ENCODE results near the gene PRDX1.
"Not testable (repeated sequence)": the region's sequence is repeated elsewhere in the genome, so short reads cannot be mapped to it uniquely, and the experiment has no call there.

PRDX1 gene

GRCh38 chr1:45545553-45546310 lies 24.0 kb upstream of the PRDX1 start:
- Histone ChIP-seq H3K36me3 (ENCODE audit: insufficient read depth, low read length) (no peaks in the 10 kb centered on the region), H3K9me3 (ENCODE audit: control insufficient read depth, insufficient read depth, low read length) (no peaks in the 10 kb centered on the region), H3K9ac (ENCODE audit: low read depth, low read length) (no peak overlapping the region), H3K4me1 (ENCODE audit: insufficient read depth, low read length) (peaks cover 4% of the 10 kb centered on the region; the same call in 1 of the 2 replicates)

GRCh38 chr1:45545019-45545493 lies 23.4 kb upstream of the PRDX1 start:
- Histone ChIP-seq H3K9me3 (ENCODE audit: control insufficient read depth, insufficient read depth, low read length) (no peaks in the 10 kb centered on the region), H3K9ac (ENCODE audit: low read depth, low read length) (no peak overlapping the region), H3K4me1 (ENCODE audit: insufficient read depth, low read length) (peaks cover 4% of the 10 kb centered on the region; the same call in 1 of the 2 replicates), H3K36me3 (ENCODE audit: insufficient read depth, low read length) (no peaks in the 10 kb centered on the region)

GRCh38 chr1:45544530-45544929 lies 22.8 kb upstream of the PRDX1 start:
- no peak overlapping the region for H3K9ac ChIP-seq (ENCODE audit: low read depth, low read length)
- H3K36me3 ChIP-seq (ENCODE audit: insufficient read depth, low read length), result no peaks in the 10 kb centered on the region
- H3K4me1 ChIP-seq (ENCODE audit: insufficient read depth, low read length), result peaks cover 4% of the 10 kb centered on the region; the same call in 1 of the 2 replicates
- no peaks in the 10 kb centered on the region for H3K9me3 ChIP-seq (ENCODE audit: control insufficient read depth, insufficient read depth, low read length)

GRCh38 chr1:45543581-45544417 lies 22.1 kb upstream of the PRDX1 start:
- H3K9ac ChIP-seq (ENCODE audit: low read depth, low read length), result no peak overlapping the region
- no peaks in the 10 kb centered on the region for H3K36me3 ChIP-seq (ENCODE audit: insufficient read depth, low read length)
- H3K4me1 ChIP-seq (ENCODE audit: insufficient read depth, low read length), result peaks cover 4% of the 10 kb centered on the region; the same call in 1 of the 2 replicates
- no peaks in the 10 kb centered on the region for H3K9me3 ChIP-seq (ENCODE audit: control insufficient read depth, insufficient read depth, low read length)

- Histone ChIP-seq H3K4me1 (ENCODE audit: insufficient read depth, low read length) (peaks cover 4% of the 10 kb centered on the region; the same call in 1 of the 2 replicates), H3K36me3 (ENCODE audit: insufficient read depth, low read length) (no peaks in the 10 kb centered on the region), H3K9ac (ENCODE audit: low read depth, low read length) (no peak overlapping the region), H3K9me3 (ENCODE audit: control insufficient read depth, insufficient read depth, low read length) (no peaks in the 10 kb centered on the region)
These were observed 20.9 kb upstream of the PRDX1 start for GRCh38 chr1:45542591-45542990.

- H3K4me1 ChIP-seq (ENCODE audit: insufficient read depth, low read length), result peaks cover 7% of the 10 kb centered on the region; the same call in 1 of the 2 replicates
- H3K9me3 ChIP-seq (ENCODE audit: control insufficient read depth, insufficient read depth, low read length), result no peaks in the 10 kb centered on the region
- no peak overlapping the region for H3K9ac ChIP-seq (ENCODE audit: low read depth, low read length)
- no peaks in the 10 kb centered on the region for H3K36me3 ChIP-seq (ENCODE audit: insufficient read depth, low read length)
These were observed 19.5 kb upstream of the PRDX1 start for GRCh38 chr1:45541193-45541592.

- H3K9me3 ChIP-seq (ENCODE audit: control insufficient read depth, insufficient read depth, low read length), result no peaks in the 10 kb centered on the region
- no peak overlapping the region for H3K9ac ChIP-seq (ENCODE audit: low read depth, low read length)
- H3K4me1 ChIP-seq (ENCODE audit: insufficient read depth, low read length), result peaks cover 3% of the 10 kb centered on the region; the same call in 1 of the 2 replicates
- no peaks in the 10 kb centered on the region for H3K36me3 ChIP-seq (ENCODE audit: insufficient read depth, low read length)
These were observed 15.2 kb upstream of the PRDX1 start for GRCh38 chr1:45536886-45537285.

- Histone ChIP-seq H3K9ac (ENCODE audit: low read depth, low read length) (no peak overlapping the region), H3K36me3 (ENCODE audit: insufficient read depth, low read length) (no peaks in the 10 kb centered on the region), H3K4me1 (ENCODE audit: insufficient read depth, low read length) (peaks cover 3% of the 10 kb centered on the region; the same call in 1 of the 2 replicates), H3K9me3 (ENCODE audit: control insufficient read depth, insufficient read depth, low read length) (no peaks in the 10 kb centered on the region)
These were observed 14.5 kb upstream of the PRDX1 start for GRCh38 chr1:45535988-45536766.

- no peak overlapping the region for H3K9ac ChIP-seq (ENCODE audit: low read depth, low read length)
- no peaks in the 10 kb centered on the region for H3K36me3 ChIP-seq (ENCODE audit: insufficient read depth, low read length)
- no peaks in the 10 kb centered on the region for H3K9me3 ChIP-seq (ENCODE audit: control insufficient read depth, insufficient read depth, low read length)
- H3K4me1 ChIP-seq (ENCODE audit: insufficient read depth, low read length), result peaks cover 9% of the 10 kb centered on the region
These were observed 10.2 kb upstream of the PRDX1 start for GRCh38 chr1:45531873-45532272.

GRCh38 chr1:45530632-45531135 lies 9.0 kb upstream of the PRDX1 start:
- H3K9ac ChIP-seq (ENCODE audit: low read depth, low read length), result no peak overlapping the region
- H3K36me3 ChIP-seq (ENCODE audit: insufficient read depth, low read length), result no peaks in the 10 kb centered on the region
- H3K4me1 ChIP-seq (ENCODE audit: insufficient read depth, low read length), result peaks cover 10% of the 10 kb centered on the region
- no peaks in the 10 kb centered on the region for H3K9me3 ChIP-seq (ENCODE audit: control insufficient read depth, insufficient read depth, low read length)

GRCh38 chr1:45526135-45526644 lies 4.5 kb upstream of the PRDX1 start:
- Histone ChIP-seq H3K36me3 (ENCODE audit: insufficient read depth, low read length) (no peaks in the 10 kb centered on the region), H3K9ac (ENCODE audit: low read depth, low read length) (no peak overlapping the region), H3K9me3 (ENCODE audit: control insufficient read depth, insufficient read depth, low read length) (no peaks in the 10 kb centered on the region), H3K4me1 (ENCODE audit: insufficient read depth, low read length) (peaks cover 16% of the 10 kb centered on the region)

- not testable (repeated sequence) for H3K9me3 ChIP-seq (ENCODE audit: control insufficient read depth, insufficient read depth, low read length); H3K9ac ChIP-seq (ENCODE audit: low read depth, low read length); H3K36me3 ChIP-seq (ENCODE audit: insufficient read depth, low read length)
- peaks cover 16% of the 10 kb centered on the region for H3K4me1 ChIP-seq (ENCODE audit: insufficient read depth, low read length)
These were observed 2.3 kb upstream of the PRDX1 start for GRCh38 chr1:45523975-45524374.

GRCh38 chr1:45523516-45523915 lies 1.8 kb upstream of the PRDX1 start:
- H3K9ac ChIP-seq (ENCODE audit: low read depth, low read length); H3K9me3 ChIP-seq (ENCODE audit: control insufficient read depth, insufficient read depth, low read length); H3K36me3 ChIP-seq (ENCODE audit: insufficient read depth, low read length): not testable (repeated sequence)
- H3K4me1 ChIP-seq (ENCODE audit: insufficient read depth, low read length), result peaks cover 16% of the 10 kb centered on the region

Data from ES-I3 (cell line).